C4-2B (cell line): ENCODE data around the gene DIAPH2.
A peak's percentile ranks its signal among the peaks of the same experiment; 100 is the strongest.
"Not testable (repeated sequence)": the region's sequence is repeated elsewhere in the genome, so short reads cannot be mapped to it uniquely, and the experiment has no call there.

ENCODE experiments used
- ZFX ChIP-seq: fragments of 450-650 bp; IDR thresholded peaks from 2 replicates; pipeline ENCODE4 v1.6.1; 2017
- TF ChIP-seq, protein P1 (sequence below): fragments of 450-650 bp; conservative IDR thresholded peaks from 2 replicates; pipeline ENCODE4 v1.5.1; 2017; ENCODE audit warnings: mild to moderate bottlenecking

DNA sequence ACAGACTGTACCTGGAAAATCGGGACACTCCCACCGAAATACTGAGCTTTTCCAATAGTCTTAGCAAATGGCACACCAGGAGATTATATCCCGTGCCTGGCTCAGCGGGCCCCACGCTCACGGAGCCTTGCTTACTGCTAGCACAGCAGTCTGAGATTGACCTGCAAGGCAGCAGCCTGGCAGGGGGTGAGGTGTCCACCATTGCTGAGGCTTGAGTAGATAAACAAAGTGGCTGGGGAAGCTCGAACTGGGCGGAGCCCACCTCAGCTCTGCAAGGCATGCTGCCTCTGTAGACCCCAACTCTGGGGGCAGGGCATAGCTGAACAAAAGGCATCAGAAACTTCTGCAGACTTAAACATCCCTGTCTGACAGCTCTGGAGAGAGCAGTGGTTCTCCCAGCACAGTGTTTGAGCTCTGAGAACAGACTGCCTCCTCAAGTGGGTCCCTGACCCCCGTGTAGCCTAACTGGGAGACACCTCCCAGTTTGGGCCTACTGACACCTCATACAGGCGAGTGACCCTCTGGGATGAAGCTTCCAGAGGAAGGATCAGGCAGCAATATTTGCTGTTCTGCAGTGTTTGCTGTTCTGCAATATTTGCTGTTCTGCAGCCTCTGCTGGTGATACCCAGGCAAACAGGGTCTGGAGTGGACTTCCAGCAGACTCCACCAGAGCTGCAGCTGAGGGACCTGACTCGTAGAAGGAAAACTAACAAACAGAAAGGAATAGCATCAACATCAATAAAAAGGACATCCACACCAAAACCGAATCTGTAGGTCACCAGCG lies 725.2 kb downstream of the DIAPH2 start:
- TF ChIP-seq, protein P1, sequence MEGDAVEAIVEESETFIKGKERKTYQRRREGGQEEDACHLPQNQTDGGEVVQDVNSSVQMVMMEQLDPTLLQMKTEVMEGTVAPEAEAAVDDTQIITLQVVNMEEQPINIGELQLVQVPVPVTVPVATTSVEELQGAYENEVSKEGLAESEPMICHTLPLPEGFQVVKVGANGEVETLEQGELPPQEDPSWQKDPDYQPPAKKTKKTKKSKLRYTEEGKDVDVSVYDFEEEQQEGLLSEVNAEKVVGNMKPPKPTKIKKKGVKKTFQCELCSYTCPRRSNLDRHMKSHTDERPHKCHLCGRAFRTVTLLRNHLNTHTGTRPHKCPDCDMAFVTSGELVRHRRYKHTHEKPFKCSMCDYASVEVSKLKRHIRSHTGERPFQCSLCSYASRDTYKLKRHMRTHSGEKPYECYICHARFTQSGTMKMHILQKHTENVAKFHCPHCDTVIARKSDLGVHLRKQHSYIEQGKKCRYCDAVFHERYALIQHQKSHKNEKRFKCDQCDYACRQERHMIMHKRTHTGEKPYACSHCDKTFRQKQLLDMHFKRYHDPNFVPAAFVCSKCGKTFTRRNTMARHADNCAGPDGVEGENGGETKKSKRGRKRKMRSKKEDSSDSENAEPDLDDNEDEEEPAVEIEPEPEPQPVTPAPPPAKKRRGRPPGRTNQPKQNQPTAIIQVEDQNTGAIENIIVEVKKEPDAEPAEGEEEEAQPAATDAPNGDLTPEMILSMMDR: peak; percentile 17
- not testable (repeated sequence) for TF ChIP-seq ZFX
